ENCODE results near the gene EPRS1.

Gene EPRS1

DNA sequence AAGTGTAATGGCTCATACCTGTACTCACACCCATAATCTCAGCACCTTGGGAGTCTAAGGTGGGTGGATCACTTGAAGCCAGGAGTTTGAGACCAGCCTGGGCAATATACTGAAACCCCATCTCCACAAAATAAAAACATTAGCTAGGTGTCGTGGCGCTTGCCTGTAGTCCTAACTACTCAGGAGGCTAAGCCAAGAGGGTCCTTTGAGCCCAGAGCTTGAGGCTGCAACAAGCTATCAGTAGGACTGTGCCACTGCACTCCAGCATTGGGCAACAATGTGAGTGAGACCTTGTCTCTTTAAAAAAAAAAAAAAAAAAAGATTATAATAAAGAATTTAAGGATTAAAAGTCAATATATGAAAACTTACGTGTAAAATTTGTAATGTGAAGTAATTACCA is 31.6 kb upstream of the EPRS1 start:
- H3K4ac ChIP-seq (ENCODE audit: low read length) = no peak overlapping the region
- H3K14ac ChIP-seq (ENCODE audit: low read length) = no peak overlapping the region
- no peak overlapping the region for H4K91ac ChIP-seq (ENCODE audit: low read depth, low read length, poor library complexity)
- no peak overlapping the region for H2BK15ac ChIP-seq (ENCODE audit: low read length)
- no peak overlapping the region for H2BK120ac ChIP-seq (ENCODE audit: low read depth, low read length)
- no peak overlapping the region for H3K27ac ChIP-seq (replicated peaks; ENCODE audit: low read length)
- H3K9me3 ChIP-seq (replicated peaks in 1 of 2; ENCODE audit: control insufficient read depth in 2 of 2, insufficient read depth in 1 of 2, low read depth in 1 of 2, low read length in 2 of 2) = no peaks in the 10 kb centered on the region
- H2BK5ac ChIP-seq (ENCODE audit: low read length) = no peak overlapping the region
- WGBS, 2 donors (ENCODE audit: extremely low coverage in 2 of 2, insufficient read length in 2 of 2, insufficient replicate concordance in 1 of 2) = no CpG with 5 or more reads among the region's 3 CpGs
- no peak overlapping the region for H2AK5ac ChIP-seq (ENCODE audit: low read depth, low read length)
- H3K36me3 ChIP-seq (replicated peaks in 1 of 2; ENCODE audit: control insufficient read depth in 2 of 2, insufficient read depth in 2 of 2, low read length in 2 of 2) = peaks cover 0 to 23% of the 10 kb centered on the region in 2 donors
- H3K4me3 ChIP-seq (ENCODE audit: low read length in 2 of 2) = no peak overlapping the region
- H4K8ac ChIP-seq (ENCODE audit: low read depth, low read length) = no peak overlapping the region
- H3K4me1 ChIP-seq (ENCODE audit: control insufficient read depth in 2 of 2, insufficient read depth in 1 of 2, low read depth in 1 of 2, low read length in 2 of 2) = no peaks in the 10 kb centered on the region
- no peak overlapping the region for H2AFZ ChIP-seq (ENCODE audit: low read length)
- no peak overlapping the region for H3K23ac ChIP-seq (ENCODE audit: low read depth, low read length, poor library complexity)
- H3K4me2 ChIP-seq (ENCODE audit: insufficient read depth, low read length, poor library complexity, severe bottlenecking) = no peak overlapping the region
- no peak overlapping the region for H2BK12ac ChIP-seq (ENCODE audit: low read length)
- no peak for DNase-seq (ENCODE audit: low spot score)
- H3K18ac ChIP-seq (ENCODE audit: low read length) = no peak overlapping the region
- H3K27me3 ChIP-seq (ENCODE audit: control insufficient read depth in 3 of 3, insufficient read depth in 3 of 3, low read depth in 1 of 3, low read length in 3 of 3) = no peaks in the 10 kb centered on the region
- H3K9ac ChIP-seq (ENCODE audit: low read depth, low read length, poor library complexity) = no peak overlapping the region
- H3K79me1 ChIP-seq (ENCODE audit: low read depth, low read length) = peaks cover 4% of the 10 kb centered on the region

DNA sequence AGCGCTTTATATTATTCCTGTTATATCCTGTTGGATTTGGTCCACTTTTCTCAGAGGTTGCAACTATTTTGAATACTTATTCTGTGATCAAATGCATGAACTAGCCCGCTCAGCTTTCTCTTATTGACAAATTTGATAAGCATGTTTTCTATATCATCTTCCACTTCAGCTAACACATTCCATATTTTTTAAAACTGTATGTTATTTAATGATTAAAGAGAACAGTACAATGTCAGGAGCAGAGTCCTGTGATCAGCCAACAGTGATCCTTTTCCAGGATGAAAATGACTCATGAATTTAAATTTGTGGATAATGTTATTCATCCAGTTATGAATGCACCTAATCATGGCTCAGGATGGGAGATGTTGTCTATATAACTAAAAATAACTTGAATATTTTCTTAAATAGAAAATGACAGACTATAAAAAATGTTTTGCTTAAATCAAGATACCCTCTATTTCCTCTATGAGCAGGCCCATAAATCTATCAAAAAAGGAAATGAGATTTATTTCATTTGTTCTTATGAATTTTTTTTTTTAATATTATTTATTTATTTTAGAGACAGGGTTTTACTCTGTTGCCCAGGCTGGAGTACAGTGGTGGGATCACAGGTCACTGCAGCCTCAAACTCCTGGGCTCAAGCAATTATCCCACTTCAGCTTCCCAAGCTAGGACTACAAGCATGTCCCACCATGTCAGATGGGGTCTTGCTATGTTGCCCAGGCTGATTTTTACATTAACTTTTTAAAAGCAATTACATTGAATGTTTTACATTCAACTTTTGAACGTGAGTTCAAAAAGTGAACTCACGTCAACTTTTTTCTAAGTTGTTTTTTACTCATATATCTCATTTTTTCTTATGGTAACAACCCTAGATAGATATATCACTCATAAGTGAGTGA is 30.8 kb upstream of the EPRS1 start:
- Histone ChIP-seq H3K4ac (ENCODE audit: low read length) (no peak overlapping the region), H3K4me1 (ENCODE audit: control insufficient read depth in 2 of 2, insufficient read depth in 1 of 2, low read depth in 1 of 2, low read length in 2 of 2) (no peaks in the 10 kb centered on the region), H4K91ac (ENCODE audit: low read depth, low read length, poor library complexity) (no peak overlapping the region), H3K18ac (ENCODE audit: low read length) (no peak overlapping the region), H2AK5ac (ENCODE audit: low read depth, low read length) (no peak overlapping the region), H2BK12ac (ENCODE audit: low read length) (no peak overlapping the region), H3K9me3 (replicated peaks in 1 of 2; ENCODE audit: control insufficient read depth in 2 of 2, insufficient read depth in 1 of 2, low read depth in 1 of 2, low read length in 2 of 2) (no peaks in the 10 kb centered on the region), H3K9ac (ENCODE audit: low read depth, low read length, poor library complexity) (no peak overlapping the region), H3K14ac (ENCODE audit: low read length) (no peak overlapping the region), H2BK5ac (ENCODE audit: low read length) (no peak overlapping the region), H2BK120ac (ENCODE audit: low read depth, low read length) (no peak overlapping the region), H2BK15ac (ENCODE audit: low read length) (no peak overlapping the region), H3K36me3 (replicated peaks in 1 of 2; ENCODE audit: control insufficient read depth in 2 of 2, insufficient read depth in 2 of 2, low read length in 2 of 2) (peaks cover 2 to 31% of the 10 kb centered on the region in 2 donors), H3K79me1 (ENCODE audit: low read depth, low read length) (peaks cover 3% of the 10 kb centered on the region), H3K27me3 (ENCODE audit: control insufficient read depth in 3 of 3, insufficient read depth in 3 of 3, low read depth in 1 of 3, low read length in 3 of 3) (no peaks in the 10 kb centered on the region), H3K23ac (ENCODE audit: low read depth, low read length, poor library complexity) (no peak overlapping the region), H3K4me2 (ENCODE audit: insufficient read depth, low read length, poor library complexity, severe bottlenecking) (no peak overlapping the region), H3K4me3 (ENCODE audit: low read length in 2 of 2) (no peak overlapping the region), H3K27ac (replicated peaks; ENCODE audit: low read length) (no peak overlapping the region), H2AFZ (ENCODE audit: low read length) (no peak overlapping the region), H4K8ac (ENCODE audit: low read depth, low read length) (no peak overlapping the region)
- WGBS, 2 donors (ENCODE audit: extremely low coverage in 2 of 2, insufficient read length in 2 of 2, insufficient replicate concordance in 1 of 2) = no CpG with 5 or more reads among the region's 4 CpGs
- no peak for DNase-seq (ENCODE audit: low spot score)

DNA sequence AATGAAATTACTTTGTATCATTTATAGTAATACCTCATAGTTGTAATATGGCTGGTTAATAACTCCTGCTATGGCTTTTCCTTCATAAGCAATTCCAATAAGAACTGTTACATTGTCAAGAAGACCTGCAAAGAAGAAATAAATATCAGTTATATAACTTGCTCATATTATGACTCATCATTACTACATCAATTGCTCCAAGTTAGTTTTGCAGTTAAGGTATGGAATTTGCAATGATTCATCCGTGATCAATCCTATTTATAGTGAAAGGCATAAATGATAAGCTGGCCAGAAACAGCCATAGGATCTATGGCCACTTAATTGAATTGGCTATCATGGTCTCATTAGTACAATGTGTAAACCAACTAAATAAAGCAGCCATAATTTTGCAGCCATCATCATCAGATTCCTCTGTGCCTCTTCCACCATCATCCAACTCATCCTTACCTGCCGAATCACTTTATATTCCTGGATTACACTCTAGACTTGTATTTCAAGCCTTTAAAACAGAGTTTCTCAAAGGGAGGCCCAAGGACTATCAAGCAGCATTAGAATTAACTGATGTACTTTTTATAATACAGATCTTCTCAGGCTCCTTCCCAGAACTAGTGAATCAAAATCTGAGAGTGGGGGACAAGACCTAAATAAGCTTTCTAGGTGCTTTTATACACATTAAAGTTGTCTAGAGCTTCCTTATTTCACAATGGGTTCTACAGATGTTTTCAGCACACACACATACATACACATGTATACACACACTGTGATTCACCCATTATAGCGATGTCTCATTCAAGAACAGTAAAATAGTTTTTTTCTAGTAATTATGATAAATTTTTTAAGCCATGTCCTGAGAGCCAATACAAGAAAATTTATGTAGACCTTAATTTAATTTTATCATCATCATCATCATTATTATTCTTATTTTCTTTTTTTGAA is 21.2 kb upstream of the EPRS1 start:
- H3K18ac ChIP-seq (ENCODE audit: low read length) = no peak overlapping the region
- H2BK15ac ChIP-seq (ENCODE audit: low read length) = no peak overlapping the region
- no peak overlapping the region for H3K4me3 ChIP-seq (ENCODE audit: low read length in 2 of 2)
- H3K4me2 ChIP-seq (ENCODE audit: insufficient read depth, low read length, poor library complexity, severe bottlenecking) = no peak overlapping the region
- no peak for DNase-seq (ENCODE audit: low spot score)
- no peak overlapping the region for H3K27ac ChIP-seq (replicated peaks; ENCODE audit: low read length)
- no peak overlapping the region for H3K9ac ChIP-seq (ENCODE audit: low read depth, low read length, poor library complexity)
- no peak overlapping the region for H2AFZ ChIP-seq (ENCODE audit: low read length)
- no peak overlapping the region for H2BK5ac ChIP-seq (ENCODE audit: low read length)
- H4K8ac ChIP-seq (ENCODE audit: low read depth, low read length) = no peak overlapping the region
- H3K4me1 ChIP-seq (ENCODE audit: control insufficient read depth in 2 of 2, insufficient read depth in 1 of 2, low read depth in 1 of 2, low read length in 2 of 2) = no peaks in the 10 kb centered on the region
- H3K36me3 ChIP-seq (replicated peaks in 1 of 2; ENCODE audit: control insufficient read depth in 2 of 2, insufficient read depth in 2 of 2, low read length in 2 of 2) = peaks cover 5 to 61% of the 10 kb centered on the region in 2 donors
- no peaks in the 10 kb centered on the region for H3K79me1 ChIP-seq (ENCODE audit: low read depth, low read length)
- no peak overlapping the region for H2AK5ac ChIP-seq (ENCODE audit: low read depth, low read length)
- no peaks in the 10 kb centered on the region for H3K27me3 ChIP-seq (ENCODE audit: control insufficient read depth in 3 of 3, insufficient read depth in 3 of 3, low read depth in 1 of 3, low read length in 3 of 3)
- no peak overlapping the region for H3K4ac ChIP-seq (ENCODE audit: low read length)
- H4K91ac ChIP-seq (ENCODE audit: low read depth, low read length, poor library complexity) = no peak overlapping the region
- H2BK120ac ChIP-seq (ENCODE audit: low read depth, low read length) = no peak overlapping the region
- WGBS, 2 donors (ENCODE audit: extremely low coverage in 2 of 2, insufficient read length in 2 of 2, insufficient replicate concordance in 1 of 2) = no CpG with 5 or more reads among the region's 3 CpGs
- no peak overlapping the region for H2BK12ac ChIP-seq (ENCODE audit: low read length)
- H3K9me3 ChIP-seq (replicated peaks in 1 of 2; ENCODE audit: control insufficient read depth in 2 of 2, insufficient read depth in 1 of 2, low read depth in 1 of 2, low read length in 2 of 2) = peaks cover 0 to 2% of the 10 kb centered on the region in 2 donors
- no peak overlapping the region for H3K23ac ChIP-seq (ENCODE audit: low read depth, low read length, poor library complexity)
- H3K14ac ChIP-seq (ENCODE audit: low read length) = no peak overlapping the region

DNA sequence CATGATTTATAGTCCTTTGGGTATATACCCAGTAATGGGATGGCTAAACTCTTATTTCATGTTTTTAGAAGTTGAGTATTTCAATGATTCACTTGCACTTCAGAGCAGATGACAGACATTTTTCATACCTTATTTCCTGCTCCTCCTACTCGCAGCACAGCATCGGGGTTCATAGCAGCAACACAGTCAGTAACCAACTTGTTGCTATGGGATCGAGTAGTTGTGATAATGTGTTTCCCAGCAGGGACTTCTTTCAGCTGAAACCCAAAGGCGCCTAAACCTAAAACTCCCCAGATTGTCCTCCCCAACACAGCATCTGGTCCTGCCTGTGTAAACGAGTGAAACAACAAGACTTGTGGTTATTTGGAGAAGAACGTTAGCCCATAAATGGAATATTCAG is 16.3 kb upstream of the EPRS1 start:
- no CpG with 5 or more reads among the region's 6 CpGs for WGBS, 2 donors (ENCODE audit: extremely low coverage in 2 of 2, insufficient read length in 2 of 2, insufficient replicate concordance in 1 of 2)
- Histone ChIP-seq H2BK120ac (ENCODE audit: low read depth, low read length) (no peak overlapping the region), H3K9ac (ENCODE audit: low read depth, low read length, poor library complexity) (no peak overlapping the region), H3K9me3 (replicated peaks in 1 of 2; ENCODE audit: control insufficient read depth in 2 of 2, insufficient read depth in 1 of 2, low read depth in 1 of 2, low read length in 2 of 2) (peaks cover 0 to 3% of the 10 kb centered on the region in 2 donors), H2BK12ac (ENCODE audit: low read length) (no peak overlapping the region), H3K14ac (ENCODE audit: low read length) (no peak overlapping the region), H3K36me3 (replicated peaks in 1 of 2; ENCODE audit: control insufficient read depth in 2 of 2, insufficient read depth in 2 of 2, low read length in 2 of 2) (peaks cover 3 to 65% of the 10 kb centered on the region in 2 donors), H3K4me1 (ENCODE audit: control insufficient read depth in 2 of 2, insufficient read depth in 1 of 2, low read depth in 1 of 2, low read length in 2 of 2) (no peaks in the 10 kb centered on the region), H3K4me2 (ENCODE audit: insufficient read depth, low read length, poor library complexity, severe bottlenecking) (no peak overlapping the region), H3K79me1 (ENCODE audit: low read depth, low read length) (no peaks in the 10 kb centered on the region), H2AFZ (ENCODE audit: low read length) (no peak overlapping the region), H4K8ac (ENCODE audit: low read depth, low read length) (no peak overlapping the region), H3K23ac (ENCODE audit: low read depth, low read length, poor library complexity) (no peak overlapping the region), H4K91ac (ENCODE audit: low read depth, low read length, poor library complexity) (no peak overlapping the region), H2AK5ac (ENCODE audit: low read depth, low read length) (no peak overlapping the region), H3K4me3 (ENCODE audit: low read length in 2 of 2) (no peak overlapping the region), H2BK5ac (ENCODE audit: low read length) (no peak overlapping the region), H3K27ac (replicated peaks; ENCODE audit: low read length) (no peak overlapping the region), H3K18ac (ENCODE audit: low read length) (no peak overlapping the region), H2BK15ac (ENCODE audit: low read length) (no peak overlapping the region), H3K27me3 (ENCODE audit: control insufficient read depth in 3 of 3, insufficient read depth in 3 of 3, low read depth in 1 of 3, low read length in 3 of 3) (no peaks in the 10 kb centered on the region), H3K4ac (ENCODE audit: low read length) (no peak overlapping the region)
- DNase-seq (ENCODE audit: low spot score) = no peak

Data from neuronal stem cell (in vitro differentiated cells).